HG02588 (cell line): ENCODE results near the gene ARFGAP3.

ENCODE experiments used
- ATAC-seq: cut with Tn5 transposase; IDR thresholded peaks from one replicate; pipeline ENCODE4 v1.9.1; 2021; ENCODE audit warnings: mild to moderate bottlenecking, moderate library complexity; ENCODE audit not compliant: unreplicated experiment

Gene ARFGAP3

GRCh38 chr22:42884616-42885375, 27.7 kb upstream of the ARFGAP3 start:
- ATAC-seq = no peak

- ATAC-seq = no peak
These were observed 26.9 kb upstream of the ARFGAP3 start for GRCh38 chr22:42883970-42884369.

GRCh38 chr22:42883121-42883520, 26.0 kb upstream of the ARFGAP3 start:
- ATAC-seq = no peak

- no peak for ATAC-seq
These were observed 25.0 kb upstream of the ARFGAP3 start for GRCh38 chr22:42881982-42882656.

- ATAC-seq = no peak
These were observed 24.2 kb upstream of the ARFGAP3 start for GRCh38 chr22:42881298-42881697.

GRCh38 chr22:42880815-42881214, 23.7 kb upstream of the ARFGAP3 start:
- no peak for ATAC-seq

- no peak for ATAC-seq
These were observed 22.4 kb upstream of the ARFGAP3 start for GRCh38 chr22:42879371-42880021.

- ATAC-seq = no peak
These were observed 21.7 kb upstream of the ARFGAP3 start for GRCh38 chr22:42878561-42879305.

- no peak for ATAC-seq
These were observed 20.7 kb upstream of the ARFGAP3 start for GRCh38 chr22:42877597-42878340.

- ATAC-seq = no peak
These were observed 20.1 kb upstream of the ARFGAP3 start for GRCh38 chr22:42877158-42877557.

- ATAC-seq = no peak
These were observed 19.0 kb upstream of the ARFGAP3 start for GRCh38 chr22:42876041-42876440.

GRCh38 chr22:42874010-42874409, 16.9 kb upstream of the ARFGAP3 start:
- no peak for ATAC-seq

GRCh38 chr22:42873356-42873755, 16.3 kb upstream of the ARFGAP3 start:
- no peak for ATAC-seq

GRCh38 chr22:42872821-42873220, 15.7 kb upstream of the ARFGAP3 start:
- ATAC-seq = no peak

- ATAC-seq = no peak
These were observed 14.3 kb upstream of the ARFGAP3 start for GRCh38 chr22:42871146-42872050.

- no peak for ATAC-seq
These were observed 12.9 kb upstream of the ARFGAP3 start for GRCh38 chr22:42869888-42870480.

- ATAC-seq = no peak
These were observed 12.4 kb upstream of the ARFGAP3 start for GRCh38 chr22:42869463-42869862.

- no peak for ATAC-seq
These were observed 11.7 kb upstream of the ARFGAP3 start for GRCh38 chr22:42868751-42869251.

GRCh38 chr22:42866100-42866499, 9.0 kb upstream of the ARFGAP3 start:
- ATAC-seq = no peak
